ENCODE measurements around the gene ATXN7L1.

ATXN7L1 gene

GRCh38 chr7:105677817-105678573, 198.4 kb downstream of the ATXN7L1 start:
- Histone ChIP-seq H3K4me1 (ENCODE audit: control insufficient read depth, insufficient read depth, low read length) (no peaks in the 10 kb centered on the region; the same call in 1 of the 2 replicates), H3K27ac (ENCODE audit: low read length) (no peak overlapping the region), H3K9me3 (ENCODE audit: control insufficient read depth, insufficient read depth, low read length) (no peaks in the 10 kb centered on the region), H3K27me3 (ENCODE audit: control insufficient read depth, insufficient read depth, low read length) (no peaks in the 10 kb centered on the region), H3K36me3 (ENCODE audit: control insufficient read depth, insufficient read depth, low read length) (no peaks in the 10 kb centered on the region), H3K4me3 (ENCODE audit: low read length) (no peak overlapping the region)
- DNase-seq (ENCODE audit: low read depth, low spot score), result no peak
- no CpG with 5 or more reads among the region's 11 CpGs for WGBS (ENCODE audit: insufficient coverage, insufficient read length)

GRCh38 chr7:105677410-105677730, 199.0 kb downstream of the ATXN7L1 start:
- no peaks in the 10 kb centered on the region for H3K27me3 ChIP-seq (ENCODE audit: control insufficient read depth, insufficient read depth, low read length)
- no peak overlapping the region for H3K27ac ChIP-seq (ENCODE audit: low read length)
- H3K4me1 ChIP-seq (ENCODE audit: control insufficient read depth, insufficient read depth, low read length), result no peaks in the 10 kb centered on the region; the same call in 1 of the 2 replicates
- no peak for DNase-seq (ENCODE audit: low read depth, low spot score)
- H3K4me3 ChIP-seq (ENCODE audit: low read length), result no peak overlapping the region
- no CpG with 5 or more reads among the region's 4 CpGs for WGBS (ENCODE audit: insufficient coverage, insufficient read length)
- no peaks in the 10 kb centered on the region for H3K36me3 ChIP-seq (ENCODE audit: control insufficient read depth, insufficient read depth, low read length)
- H3K9me3 ChIP-seq (ENCODE audit: control insufficient read depth, insufficient read depth, low read length), result no peaks in the 10 kb centered on the region

GRCh38 chr7:105675934-105676371, 200.4 kb downstream of the ATXN7L1 start:
- Histone ChIP-seq H3K27me3 (ENCODE audit: control insufficient read depth, insufficient read depth, low read length) (no peaks in the 10 kb centered on the region), H3K36me3 (ENCODE audit: control insufficient read depth, insufficient read depth, low read length) (no peaks in the 10 kb centered on the region), H3K9me3 (ENCODE audit: control insufficient read depth, insufficient read depth, low read length) (no peaks in the 10 kb centered on the region), H3K4me3 (ENCODE audit: low read length) (no peak overlapping the region), H3K27ac (ENCODE audit: low read length) (no peak overlapping the region), H3K4me1 (ENCODE audit: control insufficient read depth, insufficient read depth, low read length) (no peaks in the 10 kb centered on the region; the same call in 1 of the 2 replicates)
- WGBS (ENCODE audit: insufficient coverage, insufficient read length), result no CpG with 5 or more reads among the region's 8 CpGs
- no peak for DNase-seq (ENCODE audit: low read depth, low spot score)

DNA sequence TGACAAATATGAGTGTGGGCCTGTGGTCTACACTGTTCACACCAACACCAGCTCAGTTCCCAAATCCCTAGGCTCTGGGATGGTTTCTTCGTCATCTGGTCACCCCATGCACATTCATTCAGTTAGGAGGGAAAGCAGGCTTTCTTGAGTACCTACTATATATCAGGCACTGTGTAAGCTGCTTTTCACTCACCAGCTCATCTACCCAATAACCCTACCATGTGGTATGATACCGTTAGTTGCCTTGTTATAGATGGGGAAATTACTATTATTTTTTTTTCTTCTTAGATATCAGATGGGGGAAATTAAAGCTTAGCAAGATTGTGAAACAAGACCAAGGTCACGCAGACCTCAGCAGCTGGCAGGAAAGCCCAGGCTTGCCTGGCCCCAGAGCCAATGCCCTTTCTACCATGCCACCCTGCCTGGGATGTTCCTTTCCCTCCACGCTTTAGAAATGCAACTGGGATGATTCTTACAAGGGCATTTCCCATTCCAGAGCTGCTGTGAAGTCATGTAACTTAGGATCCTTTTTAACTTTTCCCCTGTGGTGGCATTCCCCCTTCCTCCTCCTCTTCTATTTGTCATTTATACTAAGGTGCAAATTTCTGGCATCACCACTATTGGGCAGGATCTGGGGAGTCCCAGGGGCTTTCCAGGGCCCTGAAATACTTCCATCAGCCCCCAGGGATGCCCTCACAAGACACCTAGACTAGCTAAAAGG, 202.0 kb downstream of the ATXN7L1 start:
- Histone ChIP-seq H3K9me3 (ENCODE audit: control insufficient read depth, insufficient read depth, low read length) (no peaks in the 10 kb centered on the region), H3K4me1 (ENCODE audit: control insufficient read depth, insufficient read depth, low read length) (no peaks in the 10 kb centered on the region), H3K36me3 (ENCODE audit: control insufficient read depth, insufficient read depth, low read length) (no peaks in the 10 kb centered on the region), H3K27me3 (ENCODE audit: control insufficient read depth, insufficient read depth, low read length) (no peaks in the 10 kb centered on the region), H3K27ac (ENCODE audit: low read length) (no peak overlapping the region), H3K4me3 (ENCODE audit: low read length) (no peak overlapping the region)
- WGBS (ENCODE audit: insufficient coverage, insufficient read length), result no CpG with 5 or more reads among the region's 4 CpGs
- DNase-seq (ENCODE audit: low read depth, low spot score), result no peak

DNA sequence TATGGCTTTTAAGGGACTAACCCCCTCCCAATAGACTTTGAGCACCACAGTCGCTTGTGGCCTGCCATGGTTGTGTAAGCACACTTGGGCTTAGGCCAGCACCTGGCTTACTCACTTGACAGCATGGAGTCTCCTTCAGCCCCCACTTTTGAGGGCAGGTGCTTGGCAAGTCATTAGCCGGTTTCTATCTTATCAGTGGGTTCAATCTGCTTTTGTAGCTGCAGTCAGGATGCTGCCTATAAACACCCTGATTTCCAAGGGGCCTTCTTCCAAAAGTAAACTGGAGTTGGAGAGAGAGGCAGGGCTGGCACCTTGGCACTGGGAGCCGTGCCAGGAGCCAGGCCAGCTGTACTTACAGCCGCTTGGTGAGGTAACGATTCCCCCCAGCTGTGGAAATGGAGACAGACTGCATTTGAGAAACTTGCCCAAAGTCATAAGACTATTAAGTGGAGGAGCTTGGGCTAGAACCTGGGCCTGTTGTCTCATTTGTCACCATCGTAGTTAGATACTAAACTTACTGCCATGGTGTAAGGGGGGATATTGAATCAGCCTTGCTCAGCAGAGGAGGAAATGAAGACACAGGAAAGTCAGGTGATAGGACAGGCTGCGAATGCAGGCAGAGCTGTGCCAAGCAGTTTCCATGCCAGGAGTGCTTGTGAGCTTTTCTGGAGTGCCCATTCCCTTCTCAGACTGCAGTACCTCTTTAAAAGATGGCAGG, 202.9 kb downstream of the ATXN7L1 start:
- H3K27ac ChIP-seq (ENCODE audit: low read length), result no peak overlapping the region
- WGBS (ENCODE audit: insufficient coverage, insufficient read length), result no CpG with 5 or more reads among the region's 7 CpGs

GRCh38 chr7:105672801-105673200, 203.6 kb downstream of the ATXN7L1 start:
- no peak for DNase-seq (ENCODE audit: low read depth, low spot score)
- no CpG with 5 or more reads among the region's 2 CpGs for WGBS (ENCODE audit: insufficient coverage, insufficient read length)
- H3K27ac ChIP-seq (ENCODE audit: low read length), result no peak overlapping the region
- H3K4me1 ChIP-seq (ENCODE audit: control insufficient read depth, insufficient read depth, low read length), result no peaks in the 10 kb centered on the region
- no peak overlapping the region for H3K4me3 ChIP-seq (ENCODE audit: low read length)
- H3K27me3 ChIP-seq (ENCODE audit: control insufficient read depth, insufficient read depth, low read length), result no peaks in the 10 kb centered on the region
- no peaks in the 10 kb centered on the region for H3K36me3 ChIP-seq (ENCODE audit: control insufficient read depth, insufficient read depth, low read length)
- H3K9me3 ChIP-seq (ENCODE audit: control insufficient read depth, insufficient read depth, low read length), result no peaks in the 10 kb centered on the region

More for the DNA sequence above, 202.9 kb downstream of the ATXN7L1 start:
- no peak for DNase-seq (ENCODE audit: low read depth, low spot score)
- Histone ChIP-seq H3K4me1 (ENCODE audit: control insufficient read depth, insufficient read depth, low read length) (no peaks in the 10 kb centered on the region), H3K36me3 (ENCODE audit: control insufficient read depth, insufficient read depth, low read length) (no peaks in the 10 kb centered on the region), H3K4me3 (ENCODE audit: low read length) (no peak overlapping the region), H3K27me3 (ENCODE audit: control insufficient read depth, insufficient read depth, low read length) (no peaks in the 10 kb centered on the region), H3K9me3 (ENCODE audit: control insufficient read depth, insufficient read depth, low read length) (no peaks in the 10 kb centered on the region)

DNA sequence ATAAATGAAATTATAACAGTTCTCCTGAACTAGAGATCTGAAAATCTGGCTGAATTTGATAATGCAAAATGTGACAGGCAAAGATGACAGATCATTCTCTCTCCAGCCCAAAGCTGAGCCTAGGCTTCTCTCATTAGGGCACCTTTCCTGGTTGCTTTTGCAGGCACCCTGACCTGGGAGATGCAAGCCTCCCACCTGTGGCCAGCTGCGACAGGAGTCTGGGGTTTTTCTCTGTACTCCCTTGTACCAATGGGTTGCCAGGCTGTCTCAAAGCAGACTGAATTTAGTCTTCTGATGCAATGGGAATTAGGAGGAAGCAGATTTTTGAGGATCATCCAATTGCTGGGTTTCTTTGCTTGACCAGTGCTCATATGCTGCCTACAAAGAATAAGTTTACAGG, 210.1 kb downstream of the ATXN7L1 start:
- Histone ChIP-seq H3K36me3 (ENCODE audit: control insufficient read depth, insufficient read depth, low read length) (no peaks in the 10 kb centered on the region), H3K27ac (ENCODE audit: low read length) (no peak overlapping the region)

GRCh38 chr7:105665684-105666083, 210.7 kb downstream of the ATXN7L1 start:
- no peaks in the 10 kb centered on the region for H3K9me3 ChIP-seq (ENCODE audit: control insufficient read depth, insufficient read depth, low read length)
- no peaks in the 10 kb centered on the region for H3K36me3 ChIP-seq (ENCODE audit: control insufficient read depth, insufficient read depth, low read length)
- no peaks in the 10 kb centered on the region for H3K27me3 ChIP-seq (ENCODE audit: control insufficient read depth, insufficient read depth, low read length)
- no peak overlapping the region for H3K27ac ChIP-seq (ENCODE audit: low read length)
- no peak for DNase-seq (ENCODE audit: low read depth, low spot score)
- no peak overlapping the region for H3K4me3 ChIP-seq (ENCODE audit: low read length)
- peaks cover 5% of the 10 kb centered on the region for H3K4me1 ChIP-seq (ENCODE audit: control insufficient read depth, insufficient read depth, low read length)
- WGBS (ENCODE audit: insufficient coverage, insufficient read length), result no CpG with 5 or more reads among the region's 7 CpGs

More for the DNA sequence above, 210.1 kb downstream of the ATXN7L1 start:
- Histone ChIP-seq H3K27me3 (ENCODE audit: control insufficient read depth, insufficient read depth, low read length) (no peaks in the 10 kb centered on the region), H3K9me3 (ENCODE audit: control insufficient read depth, insufficient read depth, low read length) (no peaks in the 10 kb centered on the region), H3K4me1 (ENCODE audit: control insufficient read depth, insufficient read depth, low read length) (peaks cover 5% of the 10 kb centered on the region), H3K4me3 (ENCODE audit: low read length) (no peak overlapping the region)
- WGBS (ENCODE audit: insufficient coverage, insufficient read length), result no CpG with 5 or more reads among the region's 1 CpG
- DNase-seq (ENCODE audit: low read depth, low spot score), result no peak

GRCh38 chr7:105664816-105665525, 211.4 kb downstream of the ATXN7L1 start:
- Histone ChIP-seq H3K4me1 (ENCODE audit: control insufficient read depth, insufficient read depth, low read length) (peaks cover 5% of the 10 kb centered on the region), H3K36me3 (ENCODE audit: control insufficient read depth, insufficient read depth, low read length) (no peaks in the 10 kb centered on the region), H3K27me3 (ENCODE audit: control insufficient read depth, insufficient read depth, low read length) (no peaks in the 10 kb centered on the region), H3K9me3 (ENCODE audit: control insufficient read depth, insufficient read depth, low read length) (no peaks in the 10 kb centered on the region), H3K27ac (ENCODE audit: low read length) (no peak overlapping the region), H3K4me3 (ENCODE audit: low read length) (no peak overlapping the region)
- no CpG with 5 or more reads among the region's 8 CpGs for WGBS (ENCODE audit: insufficient coverage, insufficient read length)
- DNase-seq (ENCODE audit: low read depth, low spot score), result no peak

DNA sequence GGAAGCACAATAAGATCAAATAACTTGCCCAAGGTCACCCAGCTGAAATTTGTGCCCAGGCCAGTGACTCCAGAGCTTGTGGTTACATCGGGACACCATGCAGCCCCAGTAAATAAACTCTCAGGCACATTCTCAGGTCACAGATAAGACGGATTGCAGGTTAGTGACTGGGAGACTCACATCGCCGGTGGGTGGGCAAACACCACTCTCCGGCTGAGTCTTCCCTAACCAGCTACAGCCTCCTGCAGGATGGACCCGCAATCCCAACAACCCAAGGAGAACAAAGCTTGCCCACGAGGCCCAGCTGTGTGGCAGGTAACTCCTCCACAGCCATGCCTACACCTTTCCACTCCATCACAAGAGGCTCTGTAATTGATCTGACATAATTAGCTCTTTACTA, 213.4 kb downstream of the ATXN7L1 start:
- no peaks in the 10 kb centered on the region for H3K9me3 ChIP-seq (ENCODE audit: control insufficient read depth, insufficient read depth, low read length)
- no peak overlapping the region for H3K4me3 ChIP-seq (ENCODE audit: low read length)
- H3K27me3 ChIP-seq (ENCODE audit: control insufficient read depth, insufficient read depth, low read length), result no peaks in the 10 kb centered on the region
- no peak overlapping the region for H3K27ac ChIP-seq (ENCODE audit: low read length)
- DNase-seq (ENCODE audit: low read depth, low spot score), result no peak
- H3K36me3 ChIP-seq (ENCODE audit: control insufficient read depth, insufficient read depth, low read length), result no peaks in the 10 kb centered on the region
- H3K4me1 ChIP-seq (ENCODE audit: control insufficient read depth, insufficient read depth, low read length), result peaks cover 5% of the 10 kb centered on the region
- WGBS (ENCODE audit: insufficient coverage, insufficient read length), result no CpG with 5 or more reads among the region's 7 CpGs
